ENCODE data around the gene ACSL3. TPM values are rescaled to one million over a fixed set of nuclear protein-coding genes. Genes with fewer than 3 reads are reported as not detected.

ACSL3 gene
- total and polyA plus RNA-seq, 2 donors (not counting 1 experiment from before 2014, with no cell fraction given), result 6.7 to 46.0 TPM

- no peak for TF ChIP-seq CTCF (IDR thresholded peaks at IDR 0.05)
- TF ChIP-seq EZH2 (IDR thresholded peaks at IDR 0.05; ENCODE audit: borderline replicate concordance, insufficient read depth, low read depth, low read length, poor library complexity, severe bottlenecking), result no peak
- POLR2A ChIA-PET, result interaction anchor here (0.6 to 1.0 kb wide), 2 partner anchors 12 to 37 kb away, joined by 3 to 4 read pairs; no protein-coding TSS in a partner anchor
- ATAC-seq (ENCODE audit: low read depth) (no peak), DNase-seq (no peak)
- Histone ChIP-seq H3K36me3 (replicated peaks in 1 of 2; ENCODE audit: control extremely low read depth in 1 of 2, control insufficient read depth in 1 of 2, extremely low read depth in 1 of 2, insufficient read depth in 2 of 2, low read length in 1 of 2) (peaks cover 3 to 9% of the 10 kb centered on the region in 2 experiments), H3K9ac (ENCODE audit: low read length) (peak overlapping the region; percentile 48), H4K20me1 (ENCODE audit: control insufficient read depth, insufficient read depth, low read length, poor library complexity, severe bottlenecking) (no peaks in the 10 kb centered on the region), H2AFZ (ENCODE audit: insufficient read depth, low read depth, low read length, poor library complexity, severe bottlenecking) (peak overlapping the region; percentile 32), H3K4me3 (ENCODE audit: control extremely low read depth in 1 of 5, extremely low read depth in 1 of 5, insufficient read depth in 1 of 5, low read depth in 2 of 5, low read length in 4 of 5) (peak overlapping the region in 3 of 5 experiments; percentile 5 to 37 (median 25)), H3K4me2 (replicated peaks; ENCODE audit: low read depth, low read length, poor library complexity, severe bottlenecking) (peak overlapping the region; percentile 72), H3K27ac (ENCODE audit: low read length in 2 of 2) (peak overlapping the region; percentile 74 to 86), H3K4me1 (ENCODE audit: control insufficient read depth in 2 of 2, insufficient read depth in 2 of 2, low read length in 2 of 2) (peaks cover 31% of the 10 kb centered on the region in 2 donors), H3K9me3 (ENCODE audit: control extremely low read depth in 1 of 3, control insufficient read depth in 2 of 3, insufficient read depth in 1 of 3, low read length in 2 of 3) (no peaks in the 10 kb centered on the region), H3K79me2 (ENCODE audit: control insufficient read depth, insufficient read depth, low read length) (peaks cover 33% of the 10 kb centered on the region), H3K27me3 (replicated peaks in 1 of 4; ENCODE audit: control extremely low read depth in 1 of 4, control insufficient read depth in 3 of 4, insufficient read depth in 4 of 4, low read length in 3 of 4) (no peaks in the 10 kb centered on the region)
- WGBS (ENCODE audit: insufficient coverage), result no CpG with 5 or more reads among the region's 3 CpGs
- peak overlapping the region; percentile 90 for H3K27ac Mint-ChIP-seq
- peak overlapping the region; percentile 73 for H3K4me3 Mint-ChIP-seq
- peaks cover 45% of the 10 kb centered on the region for H3K4me1 Mint-ChIP-seq
- H3K27me3 Mint-ChIP-seq, result no peaks in the 10 kb centered on the region
- CTCF ChIA-PET, result interaction anchor here (1.2 to 2.2 kb wide), 7 partner anchors 10 to 206 kb away, joined by 4 to 20 read pairs (median 10); no protein-coding TSS in a partner anchor
- intact Hi-C loops (cut with micrococcal nuclease), result loop anchor here (1.0 to 5.0 kb wide), 4 partner anchors 26 to 256 kb away; partner anchors contain the start of genes ACSL3 and FARSB
- no peaks in the 10 kb centered on the region for H3K9me3 Mint-ChIP-seq (ENCODE audit: insufficient read depth)
Measured at GRCh38 chr2:222912776-222913175, 51.9 kb downstream of the ACSL3 start.

DNA sequence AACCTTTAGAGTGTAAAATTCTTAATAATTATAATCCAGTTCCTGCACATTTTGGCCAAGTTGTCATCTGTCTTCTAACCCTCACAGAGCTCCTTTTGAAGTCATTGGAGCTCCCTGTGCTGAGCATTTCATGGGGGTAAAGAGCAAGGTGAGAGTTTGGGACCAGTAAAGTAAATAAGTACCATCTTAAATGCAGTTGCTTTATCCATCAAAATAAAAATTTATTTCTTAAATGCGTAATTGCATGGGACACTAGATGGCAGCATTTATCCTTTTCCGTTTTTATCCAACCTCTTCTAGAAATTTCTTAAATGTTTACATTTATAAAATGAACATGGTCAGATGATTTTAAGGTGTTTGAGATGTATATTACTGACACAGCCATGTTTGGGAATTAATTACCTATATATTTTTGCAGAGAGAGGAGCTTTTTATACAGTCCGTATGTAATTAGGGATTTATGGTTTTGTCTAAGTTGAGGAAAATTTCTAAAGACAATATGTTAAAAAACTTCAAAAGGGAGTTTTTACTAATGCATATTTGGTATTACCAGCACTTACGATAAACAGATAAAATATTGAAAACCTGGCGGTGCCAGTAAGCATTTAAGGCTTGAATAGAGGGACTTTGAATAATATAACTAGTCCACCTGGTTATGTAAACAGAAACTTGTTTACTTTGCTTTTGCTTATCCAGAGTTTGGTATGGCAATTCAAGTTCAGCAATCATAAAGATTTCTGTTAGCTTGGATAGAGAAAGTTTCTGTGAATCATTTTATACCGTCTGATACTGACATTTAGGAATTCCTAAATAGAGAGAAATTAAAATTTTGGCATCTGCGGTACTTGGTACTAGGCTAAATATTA, 54.5 kb downstream of the ACSL3 start:
- Histone ChIP-seq H4K20me1 (ENCODE audit: control insufficient read depth, insufficient read depth, low read length, poor library complexity, severe bottlenecking) (no peaks in the 10 kb centered on the region), H3K27ac (ENCODE audit: low read length in 2 of 2) (no peak overlapping the region), H3K27me3 (replicated peaks in 1 of 4; ENCODE audit: control extremely low read depth in 1 of 4, control insufficient read depth in 3 of 4, insufficient read depth in 4 of 4, low read length in 3 of 4) (no peaks in the 10 kb centered on the region), H3K4me1 (ENCODE audit: control insufficient read depth in 2 of 2, insufficient read depth in 2 of 2, low read length in 2 of 2) (peaks cover 31% of the 10 kb centered on the region in 2 donors), H3K36me3 (replicated peaks in 1 of 2; ENCODE audit: control extremely low read depth in 1 of 2, control insufficient read depth in 1 of 2, extremely low read depth in 1 of 2, insufficient read depth in 2 of 2, low read length in 1 of 2) (peaks cover 2 to 14% of the 10 kb centered on the region in 2 experiments), H2AFZ (ENCODE audit: insufficient read depth, low read depth, low read length, poor library complexity, severe bottlenecking) (no peak overlapping the region), H3K4me3 (ENCODE audit: control extremely low read depth in 1 of 5, extremely low read depth in 1 of 5, insufficient read depth in 1 of 5, low read depth in 2 of 5, low read length in 4 of 5) (no peak overlapping the region), H3K4me2 (replicated peaks; ENCODE audit: low read depth, low read length, poor library complexity, severe bottlenecking) (no peak overlapping the region), H3K9ac (ENCODE audit: low read length) (no peak overlapping the region), H3K79me2 (ENCODE audit: control insufficient read depth, insufficient read depth, low read length) (peaks cover 27% of the 10 kb centered on the region), H3K9me3 (ENCODE audit: control extremely low read depth in 1 of 3, control insufficient read depth in 2 of 3, insufficient read depth in 1 of 3, low read length in 2 of 3) (no peaks in the 10 kb centered on the region)
- peaks cover 37% of the 10 kb centered on the region for H3K4me1 Mint-ChIP-seq
- intact Hi-C loops (cut with micrococcal nuclease), result no loop called here
- WGBS (ENCODE audit: insufficient coverage), result no CpG with 5 or more reads among the region's 7 CpGs
- H3K27me3 Mint-ChIP-seq, result no peaks in the 10 kb centered on the region
- CTCF ChIA-PET, result interaction anchor here (0.6 to 1.4 kb wide), 8 partner anchors 10 to 995 kb away, joined by 3 to 8 read pairs (median 4); no protein-coding TSS in a partner anchor
- H3K4me3 Mint-ChIP-seq, result no peak overlapping the region
- H3K9me3 Mint-ChIP-seq (ENCODE audit: insufficient read depth), result no peaks in the 10 kb centered on the region
- no peak for TF ChIP-seq EZH2 (IDR thresholded peaks at IDR 0.05; ENCODE audit: borderline replicate concordance, insufficient read depth, low read depth, low read length, poor library complexity, severe bottlenecking)
- TF ChIP-seq CTCF (IDR thresholded peaks at IDR 0.05), result peak; percentile 59
- ATAC-seq (ENCODE audit: low read depth) (no peak), DNase-seq (peak; percentile 21)
- POLR2A ChIA-PET, result no interaction called here
- no peak overlapping the region for H3K27ac Mint-ChIP-seq
